Activated CD4-positive, alpha-beta memory T cell treated with anti-CD3 and anti-CD28 coated beads for 36 hours (primary cell): ENCODE results near the gene FBXW9. TPM values are rescaled to one million over a fixed set of nuclear protein-coding genes. Genes with fewer than 3 reads are reported as not detected.

Experiments used
- CTCF ChIA-PET: fragments of 350-600 bp; sonication (Branson Sonifier 250); formaldehyde crosslinking; loops from one replicate; lab custom pipeline; 2021; ENCODE audit warnings: antibody characterized with exemption, inconsistent platforms; lab: Charles Lee
- POLR2A ChIA-PET: fragments of 350-600 bp; sonication (Branson Sonifier 250); formaldehyde crosslinking; loops from one replicate; lab custom pipeline; 2021; ENCODE audit warnings: antibody characterized with exemption; lab: Charles Lee
- DNase-seq: peaks from one replicate; pipeline ENCODE4 v3.0.0-alpha.2; 2020
- H3K27ac Mint-ChIP-seq: one replicate; pipeline ENCODE4 v1.8.0; 2021; ENCODE audit warnings: mixed read lengths
- H3K27me3 Mint-ChIP-seq: one replicate; pipeline ENCODE4 v1.8.0; 2021; ENCODE audit warnings: mixed read lengths
- H3K36me3 Mint-ChIP-seq: one replicate; pipeline ENCODE4 v1.8.0; 2021; ENCODE audit warnings: mixed read lengths
- H3K4me1 Mint-ChIP-seq: one replicate; pipeline ENCODE4 v1.8.0; 2021; ENCODE audit warnings: low read depth, mixed read lengths
- H3K4me3 Mint-ChIP-seq: one replicate; pipeline ENCODE4 v1.8.0; 2021; ENCODE audit warnings: mild to moderate bottlenecking, mixed read lengths
- H3K9me3 Mint-ChIP-seq: one replicate; pipeline ENCODE4 v1.8.0; 2021; ENCODE audit warnings: mixed read lengths
- intact Hi-C: fragments of 100-400 bp; cut with micrococcal nuclease; formaldehyde crosslinking; loops from one replicate; pipeline ENCODE4 v1.15.1; 2023
- total RNA-seq, 2 experiments: library from RNA; stranded (reverse); gene quantifications; one replicate each; pipeline ENCODE4 v1.2.3, GENCODE V29; 2021

FBXW9 gene
- total RNA-seq, 2 experiments from 2014 or later, result 6.6 to 7.0 TPM

- peak; percentile 87 for DNase-seq
- Mint-ChIP-seq H3K36me3 (peaks cover 24% of the 10 kb centered on the region), H3K4me3 (peak within 1 kb of the TSS; percentile 87), H3K9me3 (no peaks in the 10 kb centered on the region), H3K4me1 (peaks cover 47% of the 10 kb centered on the region), H3K27me3 (no peaks in the 10 kb centered on the region), H3K27ac (peak within 1 kb of the TSS; percentile 87)
- POLR2A ChIA-PET, result interaction anchor here (1.0 to 2.1 kb wide), 7 partner anchors 10 to 125 kb away, joined by 3 to 9 read pairs (median 5); partner anchors contain the start of genes DHPS, JUNB, ZNF490 and ZNF791
- CTCF ChIA-PET, result interaction anchor here (1.3 to 2.2 kb wide), 3 partner anchors 10 to 103 kb away, joined by 4 to 18 read pairs (median 10); no protein-coding TSS in a partner anchor
- intact Hi-C loops, result loop anchor here (1.0 kb wide), 1 partner anchor 26 kb away; no protein-coding TSS in a partner anchor
These were observed 30.0 kb downstream of the FBXW9 start, which contains the start of the genes MAN2B1 and WDR83 for GRCh38 chr19:12666265-12667048. TSS of gene MAN2B1 (minus strand) at chr19:12666742. CDS start at chr19:12666701, 41 bp downstream. TSS of gene WDR83 (plus strand) at chr19:12666807. CDS start at chr19:12669791, 2,984 bp downstream.

- H3K4me1 Mint-ChIP-seq, result peaks cover 45% of the 10 kb centered on the region
- intact Hi-C loops, result loop anchor here (1.0 kb wide), 1 partner anchor 25 kb away; no protein-coding TSS in a partner anchor
- ChIA-PET CTCF (interaction anchor here (1.3 to 2.2 kb wide), 3 partner anchors 10 to 102 kb away, joined by 4 to 18 read pairs (median 10); no protein-coding TSS in a partner anchor), POLR2A (interaction anchor here (1.0 to 2.1 kb wide), 7 partner anchors 11 to 126 kb away, joined by 3 to 9 read pairs (median 5); partner anchors contain the start of genes DHPS, JUNB, ZNF490 and ZNF791)
- peaks cover 29% of the 10 kb centered on the region for H3K36me3 Mint-ChIP-seq
- peak overlapping the region; percentile 87 for H3K27ac Mint-ChIP-seq
- DNase-seq, result peak; percentile 41
- H3K9me3 Mint-ChIP-seq, result no peaks in the 10 kb centered on the region
- H3K27me3 Mint-ChIP-seq, result no peaks in the 10 kb centered on the region
- peak overlapping the region; percentile 87 for H3K4me3 Mint-ChIP-seq
These were observed 30.7 kb downstream of the FBXW9 start for GRCh38 chr19:12665671-12666264.

GRCh38 chr19:12665281-12665573 lies 31.2 kb downstream of the FBXW9 start:
- CTCF ChIA-PET, result interaction anchor here (2.2 kb wide), 1 partner anchor 25 kb away, joined by 18 read pairs; no protein-coding TSS in a partner anchor

GRCh38 chr19:12664406-12665280 lies 31.8 kb downstream of the FBXW9 start:
- intact Hi-C loops, result no loop called here
- peak; percentile 25 for DNase-seq
- Mint-ChIP-seq H3K36me3 (peaks cover 34% of the 10 kb centered on the region), H3K27ac (peak overlapping the region; percentile 87), H3K4me3 (peak overlapping the region; percentile 87), H3K9me3 (no peaks in the 10 kb centered on the region), H3K4me1 (peaks cover 40% of the 10 kb centered on the region), H3K27me3 (no peaks in the 10 kb centered on the region)
- ChIA-PET CTCF (interaction anchor here (2.2 kb wide), 1 partner anchor 25 kb away, joined by 18 read pairs; no protein-coding TSS in a partner anchor), POLR2A (interaction anchor here (0.6 kb wide), 1 partner anchor 130 kb away, joined by 3 read pairs; no protein-coding TSS in a partner anchor)

More at GRCh38 chr19:12665281-12665573, 31.2 kb downstream of the FBXW9 start:
- H3K4me3 Mint-ChIP-seq, result peak overlapping the region; percentile 87
- H3K4me1 Mint-ChIP-seq, result peaks cover 40% of the 10 kb centered on the region
- H3K27me3 Mint-ChIP-seq, result no peaks in the 10 kb centered on the region
- H3K27ac Mint-ChIP-seq, result peak overlapping the region; percentile 87
- intact Hi-C loops, result no loop called here
- peaks cover 30% of the 10 kb centered on the region for H3K36me3 Mint-ChIP-seq
- peak; percentile 80 for DNase-seq
- POLR2A ChIA-PET, result interaction anchor here (1.5 to 2.1 kb wide), 2 partner anchors 16 to 58 kb away, joined by 5 to 9 read pairs; partner anchors contain the start of gene DHPS
- no peaks in the 10 kb centered on the region for H3K9me3 Mint-ChIP-seq

- Mint-ChIP-seq H3K9me3 (no peaks in the 10 kb centered on the region), H3K27ac (no peak overlapping the region), H3K4me3 (no peak overlapping the region), H3K4me1 (peaks cover 17% of the 10 kb centered on the region), H3K27me3 (no peaks in the 10 kb centered on the region), H3K36me3 (peaks cover 48% of the 10 kb centered on the region)
- ChIA-PET CTCF (interaction anchor here (0.8 to 1.2 kb wide), 3 partner anchors 11 to 96 kb away, joined by 3 to 6 read pairs (median 3); no protein-coding TSS in a partner anchor), POLR2A (no interaction called here)
- no peak for DNase-seq
- intact Hi-C loops, result no loop called here
These were observed 35.5 kb downstream of the FBXW9 start for GRCh38 chr19:12660980-12661379.

- Mint-ChIP-seq H3K4me1 (no peaks in the 10 kb centered on the region), H3K27ac (no peak overlapping the region), H3K4me3 (no peak overlapping the region), H3K9me3 (no peaks in the 10 kb centered on the region), H3K27me3 (no peaks in the 10 kb centered on the region), H3K36me3 (peaks cover 45% of the 10 kb centered on the region)
- POLR2A ChIA-PET, result no interaction called here
- CTCF ChIA-PET, result interaction anchor here (0.5 to 1.3 kb wide), 3 partner anchors 14 to 20 kb away, joined by 3 to 4 read pairs (median 3); no protein-coding TSS in a partner anchor
- DNase-seq, result no peak
- intact Hi-C loops, result no loop called here
These were observed 38.5 kb downstream of the FBXW9 start for GRCh38 chr19:12657966-12658365.

GRCh38 chr19:12656899-12657571 lies 39.4 kb downstream of the FBXW9 start:
- peak; percentile 46 for DNase-seq
- CTCF ChIA-PET, result interaction anchor here (1.3 kb wide), 1 partner anchor 15 kb away, joined by 4 read pairs; no protein-coding TSS in a partner anchor
- POLR2A ChIA-PET, result no interaction called here
- intact Hi-C loops, result no loop called here
- Mint-ChIP-seq H3K36me3 (peaks cover 44% of the 10 kb centered on the region), H3K27me3 (no peaks in the 10 kb centered on the region), H3K4me3 (no peak overlapping the region), H3K4me1 (no peaks in the 10 kb centered on the region), H3K9me3 (no peaks in the 10 kb centered on the region), H3K27ac (no peak overlapping the region)

- intact Hi-C loops, result no loop called here
- H3K36me3 Mint-ChIP-seq, result peaks cover 43% of the 10 kb centered on the region
- CTCF ChIA-PET, result interaction anchor here (0.6 kb wide), 1 partner anchor 15 kb away, joined by 3 read pairs; no protein-coding TSS in a partner anchor
- H3K4me1 Mint-ChIP-seq, result no peaks in the 10 kb centered on the region
- no peak overlapping the region for H3K27ac Mint-ChIP-seq
- POLR2A ChIA-PET, result no interaction called here
- no peaks in the 10 kb centered on the region for H3K27me3 Mint-ChIP-seq
- no peaks in the 10 kb centered on the region for H3K9me3 Mint-ChIP-seq
- no peak overlapping the region for H3K4me3 Mint-ChIP-seq
- no peak for DNase-seq
These were observed 40.9 kb downstream of the FBXW9 start for GRCh38 chr19:12655546-12655945.

- POLR2A ChIA-PET, result no interaction called here
- DNase-seq, result no peak
- CTCF ChIA-PET, result no interaction called here
- Mint-ChIP-seq H3K4me3 (no peak overlapping the region), H3K4me1 (no peaks in the 10 kb centered on the region), H3K27me3 (no peaks in the 10 kb centered on the region), H3K9me3 (no peaks in the 10 kb centered on the region), H3K27ac (no peak overlapping the region), H3K36me3 (peaks cover 32% of the 10 kb centered on the region)
- intact Hi-C loops, result no loop called here
These were observed 44.2 kb downstream of the FBXW9 start for GRCh38 chr19:12652219-12652618.

- ChIA-PET POLR2A (no interaction called here), CTCF (no interaction called here)
- no peaks in the 10 kb centered on the region for H3K4me1 Mint-ChIP-seq
- H3K4me3 Mint-ChIP-seq, result no peak overlapping the region
- DNase-seq, result no peak
- H3K27me3 Mint-ChIP-seq, result no peaks in the 10 kb centered on the region
- intact Hi-C loops, result no loop called here
- no peaks in the 10 kb centered on the region for H3K9me3 Mint-ChIP-seq
- H3K27ac Mint-ChIP-seq, result no peak overlapping the region
- peaks cover 26% of the 10 kb centered on the region for H3K36me3 Mint-ChIP-seq
These were observed 46.5 kb downstream of the FBXW9 start for GRCh38 chr19:12649941-12650340.
